GM15510 (cell line): ENCODE measurements around the gene ZC3H7B.

Experiments
- POLR2A ChIP-seq: IDR thresholded peaks from 3 replicates; pipeline ENCODE4 v1.6.1; 2011; ENCODE audit warnings: borderline replicate concordance; ENCODE audit not compliant: insufficient read length; ENCODE audit errors: extremely low read depth

Gene ZC3H7B

GRCh38 chr22:41354979-41355378 lies 53.7 kb downstream of the ZC3H7B start:
- no peak for TF ChIP-seq POLR2A

GRCh38 chr22:41355895-41356294 lies 54.6 kb downstream of the ZC3H7B start:
- TF ChIP-seq POLR2A: no peak

- no peak for TF ChIP-seq POLR2A
Measured at GRCh38 chr22:41356430-41357028, 55.2 kb downstream of the ZC3H7B start.

- no peak for TF ChIP-seq POLR2A
Measured at GRCh38 chr22:41357191-41357590, 55.9 kb downstream of the ZC3H7B start.

- TF ChIP-seq POLR2A: no peak
Measured at GRCh38 chr22:41358927-41359326, 57.6 kb downstream of the ZC3H7B start.

DNA sequence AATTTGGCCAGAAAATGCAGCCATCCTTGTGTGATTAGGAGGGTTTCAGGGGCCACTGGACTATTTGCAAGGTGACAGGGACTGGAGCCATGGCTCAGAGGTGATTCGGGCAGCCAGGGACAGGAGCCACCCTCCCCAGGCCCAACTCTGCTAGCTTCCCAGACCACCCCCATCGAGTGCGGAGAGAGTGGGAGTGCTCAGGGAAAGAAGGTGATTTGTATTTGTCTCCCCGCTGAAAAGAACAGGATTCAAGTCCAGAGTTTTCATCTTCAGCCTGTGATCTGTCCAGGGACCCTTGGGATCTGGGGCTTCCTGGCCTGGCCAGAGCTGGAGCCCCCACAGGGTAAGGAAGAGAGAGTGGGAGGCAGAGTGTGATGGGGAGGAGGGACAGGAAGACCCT lies 58.1 kb downstream of the ZC3H7B start:
- no peak for TF ChIP-seq POLR2A

DNA sequence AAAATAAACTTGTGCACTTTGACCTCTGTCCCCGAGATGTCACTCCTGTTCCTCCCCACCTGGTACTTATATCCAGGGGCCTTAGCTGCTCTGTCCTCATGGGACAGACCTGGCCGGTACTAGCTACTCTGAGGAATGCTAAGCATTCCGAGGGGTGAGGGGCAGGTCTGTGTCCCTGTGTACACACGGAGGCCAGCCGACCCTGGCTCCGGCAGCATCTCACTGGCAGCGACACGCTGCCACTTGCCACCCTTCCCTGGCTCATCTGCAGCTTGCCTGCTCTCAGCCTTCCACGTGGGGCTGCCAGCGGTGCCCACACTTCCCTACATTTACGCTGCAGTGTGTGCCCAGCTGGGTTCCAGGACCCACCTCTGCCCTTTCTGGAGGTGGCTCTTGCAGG lies 58.8 kb downstream of the ZC3H7B start:
- no peak for TF ChIP-seq POLR2A

DNA sequence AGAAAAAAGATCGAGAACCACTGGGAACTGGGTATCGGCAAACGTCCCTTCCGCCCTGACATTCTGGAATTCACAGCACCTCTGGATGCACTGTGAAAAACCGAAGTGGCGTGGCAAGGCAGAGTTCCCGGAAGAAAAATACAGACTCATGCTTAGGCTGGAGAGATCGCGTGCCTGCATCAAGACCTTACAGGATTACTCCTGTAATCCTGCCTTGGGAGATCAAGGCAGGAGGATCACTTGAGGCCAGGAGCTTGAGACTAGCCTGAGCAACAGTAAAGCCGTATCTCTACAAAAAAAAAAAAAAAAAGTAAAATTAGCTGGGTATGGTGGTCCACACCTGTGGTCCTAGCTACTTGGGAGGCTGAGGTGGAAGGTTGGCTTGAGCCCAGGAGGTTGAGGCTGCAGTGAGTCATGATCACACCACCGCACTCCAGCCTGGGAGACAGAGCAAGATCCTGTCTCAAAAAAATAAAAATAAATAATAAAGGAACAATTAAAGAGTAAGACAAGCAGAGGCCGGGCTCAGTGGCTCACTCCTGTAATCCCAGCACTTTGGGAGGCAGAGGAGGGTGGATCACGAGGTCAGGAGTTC lies 60.5 kb downstream of the ZC3H7B start:
- no peak for TF ChIP-seq POLR2A

GRCh38 chr22:41362615-41363014 lies 61.3 kb downstream of the ZC3H7B start:
- TF ChIP-seq POLR2A: no peak

DNA sequence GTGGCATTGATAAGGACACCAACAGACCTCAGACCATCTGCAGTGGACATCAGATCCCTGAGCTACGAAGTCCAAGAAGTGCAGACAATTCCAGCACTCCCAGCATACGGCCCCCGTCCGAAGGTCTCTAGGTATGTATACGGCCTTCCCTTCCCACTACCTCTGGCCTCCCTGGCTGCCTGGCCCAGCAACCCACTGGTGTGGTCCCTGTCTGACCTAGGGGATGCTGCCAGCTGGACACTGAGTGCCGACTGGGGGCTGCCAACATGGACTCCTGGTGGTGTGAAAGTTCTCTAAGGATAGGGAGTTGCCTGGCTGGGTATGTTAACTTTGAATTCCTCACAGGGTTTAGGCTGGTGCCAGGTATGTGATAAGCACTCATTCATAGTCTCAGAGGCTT lies 62.9 kb downstream of the ZC3H7B start:
- no peak for TF ChIP-seq POLR2A

DNA sequence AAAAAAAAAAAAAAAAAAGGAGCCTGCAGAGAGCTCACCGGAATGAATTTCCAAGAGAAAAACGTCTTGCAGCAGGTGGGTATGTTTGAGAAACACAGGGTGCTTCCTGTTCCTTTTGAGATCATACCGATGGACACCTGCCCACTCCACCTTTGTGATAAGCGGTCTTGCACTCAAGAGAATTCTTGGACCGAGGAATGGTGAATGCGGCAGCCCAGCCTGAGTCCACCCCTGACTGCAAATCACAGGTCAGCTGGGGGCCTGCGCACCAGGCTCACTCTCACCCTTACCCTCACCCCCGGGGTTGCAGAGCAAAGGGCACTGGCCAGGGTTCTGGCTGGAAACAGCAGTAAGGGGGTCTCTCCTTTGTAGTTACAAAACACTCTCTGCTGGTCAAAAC lies 63.6 kb downstream of the ZC3H7B start:
- no peak for TF ChIP-seq POLR2A

DNA sequence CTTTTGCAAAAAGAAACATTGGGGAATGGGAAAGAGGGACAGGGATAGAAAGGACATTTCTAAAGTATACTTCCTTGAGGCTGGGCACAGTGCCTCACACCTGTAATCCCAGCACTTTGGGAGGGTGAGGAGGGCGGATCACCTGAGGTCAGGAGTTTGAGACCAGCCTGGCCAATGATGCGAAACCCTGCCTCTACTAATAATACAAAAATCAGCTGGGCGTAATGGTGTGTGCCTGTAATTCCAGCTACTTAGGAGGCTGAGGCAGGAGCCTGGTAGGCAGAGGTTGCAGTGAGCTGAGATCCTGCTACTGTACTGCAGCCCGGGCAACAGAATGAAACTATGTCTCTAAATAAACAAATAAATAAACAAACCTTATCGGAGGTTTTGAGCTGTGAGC lies 64.1 kb downstream of the ZC3H7B start:
- no peak for TF ChIP-seq POLR2A

- no peak for TF ChIP-seq POLR2A
Measured at GRCh38 chr22:41366323-41367029, 65.2 kb downstream of the ZC3H7B start.

DNA sequence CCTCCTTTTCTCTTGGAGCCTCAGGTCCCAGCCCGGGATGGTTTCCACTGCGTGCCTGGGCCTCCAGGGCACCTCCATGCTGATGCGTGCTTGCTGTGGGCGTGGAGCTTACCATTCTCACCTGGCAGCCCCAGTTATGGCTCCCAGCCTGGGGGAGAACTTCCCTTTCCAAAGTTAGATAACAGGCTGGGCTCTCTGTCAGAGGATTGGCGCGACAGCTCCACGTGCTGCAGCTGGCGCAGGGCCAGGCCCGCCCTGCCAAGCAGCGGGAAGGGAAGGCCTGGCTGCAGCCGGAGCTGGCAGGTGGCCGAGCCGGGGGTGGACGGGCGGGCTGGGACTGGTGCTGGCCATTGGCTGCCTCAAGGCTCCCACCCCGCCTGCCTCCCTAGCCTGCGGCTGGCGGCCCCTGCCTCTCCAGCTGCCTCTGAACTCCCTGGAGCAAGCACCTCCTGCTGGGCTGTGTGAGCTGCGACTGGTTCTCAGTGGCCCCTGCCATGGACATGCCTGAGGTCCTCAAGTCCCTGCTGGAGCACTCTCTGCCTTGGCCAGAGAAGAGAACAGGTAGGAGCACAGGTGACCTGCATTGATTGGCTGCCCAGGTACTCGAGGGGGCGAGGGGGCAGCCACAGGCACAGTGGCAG lies 65.8 kb downstream of the ZC3H7B start:
- TF ChIP-seq POLR2A: no peak

- no peak for TF ChIP-seq POLR2A
Measured at GRCh38 chr22:41367680-41368542, 66.6 kb downstream of the ZC3H7B start.
